H54 (cell line): Measurements from ENCODE around the gene WDR7.

Experiments used
- DNase-seq: peaks from one replicate; pipeline ENCODE4 v3.0.0; 2011; ENCODE audit warnings: low spot score, mixed read lengths; ENCODE audit not compliant: insufficient read length
- FAIRE-seq: peaks from 3 replicates; lab custom pipeline; 2011; peaks lifted over from hg19 to GRCh38; lab: Jason Lieb, UNC
- POLR2A ChIP-seq: IDR thresholded peaks from 2 replicates; pipeline ENCODE4 v1.6.1; 2011; ENCODE audit warnings: low read depth, mild to moderate bottlenecking, low read length

The WDR7 gene

GRCh38 chr18:56723068-56723467, 71.9 kb downstream of the WDR7 start:
- FAIRE-seq (no peak), DNase-seq (no peak)
- TF ChIP-seq POLR2A, result no peak

GRCh38 chr18:56723706-56724105, 72.5 kb downstream of the WDR7 start:
- FAIRE-seq (no peak), DNase-seq (no peak)
- no peak for TF ChIP-seq POLR2A

- FAIRE-seq, result no peak
- no peak for TF ChIP-seq POLR2A
- no peak for DNase-seq
Observed at GRCh38 chr18:56726906-56727305, 75.7 kb downstream of the WDR7 start.

GRCh38 chr18:56727399-56727798, 76.2 kb downstream of the WDR7 start:
- TF ChIP-seq POLR2A, result no peak
- DNase-seq (no peak), FAIRE-seq (no peak)

- DNase-seq (no peak), FAIRE-seq (no peak)
- no peak for TF ChIP-seq POLR2A
Observed at GRCh38 chr18:56728741-56729140, 77.6 kb downstream of the WDR7 start.

GRCh38 chr18:56738184-56738583, 87.0 kb downstream of the WDR7 start:
- DNase-seq (no peak), FAIRE-seq (no peak)
- TF ChIP-seq POLR2A, result no peak

GRCh38 chr18:56739731-56740130, 88.6 kb downstream of the WDR7 start:
- FAIRE-seq, result no peak
- no peak for DNase-seq
- no peak for TF ChIP-seq POLR2A

GRCh38 chr18:56740645-56741044, 89.5 kb downstream of the WDR7 start:
- no peak for FAIRE-seq
- no peak for TF ChIP-seq POLR2A

GRCh38 chr18:56741685-56742084, 90.5 kb downstream of the WDR7 start:
- TF ChIP-seq POLR2A, result no peak
- FAIRE-seq (no peak), DNase-seq (no peak)

More at GRCh38 chr18:56740645-56741044, 89.5 kb downstream of the WDR7 start:
- no peak for DNase-seq

GRCh38 chr18:56743115-56743514, 92.0 kb downstream of the WDR7 start:
- TF ChIP-seq POLR2A, result no peak
- no peak for DNase-seq
- FAIRE-seq, result no peak

- no peak for FAIRE-seq
- no peak for DNase-seq
- TF ChIP-seq POLR2A, result no peak
Observed at GRCh38 chr18:56747032-56747658, 96.0 kb downstream of the WDR7 start.

GRCh38 chr18:56747857-56748256, 96.7 kb downstream of the WDR7 start:
- no peak for DNase-seq
- no peak for TF ChIP-seq POLR2A
- no peak for FAIRE-seq

- no peak for DNase-seq
- no peak for FAIRE-seq
- no peak for TF ChIP-seq POLR2A
Observed at GRCh38 chr18:56748698-56749268, 97.6 kb downstream of the WDR7 start.

GRCh38 chr18:56756966-56757365, 105.8 kb downstream of the WDR7 start:
- DNase-seq (no peak), FAIRE-seq (no peak)
- no peak for TF ChIP-seq POLR2A

- DNase-seq (no peak), FAIRE-seq (no peak)
- TF ChIP-seq POLR2A, result no peak
Observed at GRCh38 chr18:56770097-56770496, 118.9 kb downstream of the WDR7 start.
